Naive thymus-derived CD4-positive, alpha-beta T cell (primary cell): Measurements from ENCODE around the gene MGST1. TPM values are rescaled to one million over a fixed set of nuclear protein-coding genes. Genes with fewer than 3 reads are reported as not detected.
"Not testable (repeated sequence)": the region's sequence is repeated elsewhere in the genome, so short reads cannot be mapped to it uniquely, and the experiment has no call there.

Source experiments
- ATAC-seq: fragments of 150-1000 bp; cut with Tn5 transposase; 2 replicates; pipeline ENCODE4 v1.10.0; 2021; ENCODE audit warnings: mild to moderate bottlenecking, moderate library complexity
- CTCF ChIA-PET: fragments of 350-600 bp; sonication (Branson Sonifier 250); formaldehyde crosslinking; loops from one replicate; lab custom pipeline; 2021; ENCODE audit warnings: antibody characterized with exemption; lab: Charles Lee
- POLR2A ChIA-PET: fragments of 350-600 bp; sonication (Branson Sonifier 250); formaldehyde crosslinking; loops from one replicate; lab custom pipeline; 2021; ENCODE audit warnings: antibody characterized with exemption, inconsistent platforms; lab: Charles Lee
- DNase-seq, 9 donors: peaks; one replicate each; pipeline versions ENCODE4 v3.0.0 to v3.0.0-alpha.2; 2020 to 2022; ENCODE audit warnings: mixed read lengths in 1 of 9
- H3K27ac ChIP-seq: one replicate; pipeline ENCODE4 v1.7.0; 2013; ENCODE audit warnings: mild to moderate bottlenecking, low read depth, low read length, moderate library complexity
- H3K27me3 ChIP-seq, 2 donors: one replicate each; pipeline ENCODE4 v1.7.0; 2013; ENCODE audit warnings: low read length in 2 of 2, mild to moderate bottlenecking in 2 of 2, moderate library complexity in 2 of 2; ENCODE audit not compliant: control insufficient read depth in 2 of 2, insufficient read depth in 2 of 2
- H3K36me3 ChIP-seq, 3 experiments: 1 replicate in 2 of 3; 2 replicates in 1 of 3; pipeline ENCODE4 v1.7.0; 2013; ENCODE audit warnings: low read length in 3 of 3, mild to moderate bottlenecking in 3 of 3, moderate library complexity in 1 of 3; ENCODE audit not compliant: insufficient read depth in 3 of 3, control insufficient read depth in 2 of 3
- H3K4me1 ChIP-seq, 2 donors: one replicate each; pipeline ENCODE4 v1.7.0; 2013; ENCODE audit warnings: low read length in 2 of 2, mild to moderate bottlenecking in 2 of 2, moderate library complexity in 1 of 2; ENCODE audit not compliant: control insufficient read depth in 2 of 2, insufficient read depth in 2 of 2
- H3K4me3 ChIP-seq: 2 replicates; pipeline ENCODE4 v1.7.0; 2013; ENCODE audit warnings: mild to moderate bottlenecking, low read length
- H3K9me3 ChIP-seq, 3 experiments: 1 replicate in 2 of 3; 2 replicates in 1 of 3; pipeline ENCODE4 v1.7.0; 2013; ENCODE audit warnings: low read length in 3 of 3; ENCODE audit not compliant: control insufficient read depth in 2 of 3
- H3K27ac Mint-ChIP-seq, 9 donors: one replicate each; pipeline ENCODE4 v1.8.0; 2020 to 2022; ENCODE audit warnings: mixed read lengths in 9 of 9, mild to moderate bottlenecking in 8 of 9, moderate library complexity in 5 of 9, inconsistent platforms in 2 of 9
- H3K27me3 Mint-ChIP-seq, 5 donors: one replicate each; pipeline ENCODE4 v1.8.0; 2021 to 2022; ENCODE audit warnings: mixed read lengths in 5 of 5, mild to moderate bottlenecking in 1 of 5
- H3K36me3 Mint-ChIP-seq, 5 donors: one replicate each; pipeline ENCODE4 v1.8.0; 2020 to 2022; ENCODE audit warnings: mixed read lengths in 5 of 5, mild to moderate bottlenecking in 3 of 5, inconsistent platforms in 1 of 5
- H3K4me1 Mint-ChIP-seq, 7 donors: one replicate each; pipeline ENCODE4 v1.8.0; 2020 to 2022; ENCODE audit warnings: mixed read lengths in 7 of 7, mild to moderate bottlenecking in 3 of 7, inconsistent platforms in 1 of 7
- H3K4me3 Mint-ChIP-seq, 10 donors: one replicate each; pipeline ENCODE4 v1.8.0; 2020 to 2022; ENCODE audit warnings: mild to moderate bottlenecking in 10 of 10, mixed read lengths in 10 of 10, moderate library complexity in 6 of 10, inconsistent platforms in 2 of 10
- H3K9me3 Mint-ChIP-seq, 11 donors: one replicate each; pipeline ENCODE4 v1.8.0; 2020 to 2022; ENCODE audit warnings: mixed read lengths in 11 of 11, mild to moderate bottlenecking in 4 of 11, inconsistent platforms in 1 of 11, moderate library complexity in 1 of 11
- intact Hi-C, 2 donors: fragments of 100-400 bp; cut with micrococcal nuclease; formaldehyde crosslinking; loops; one replicate each; pipeline ENCODE4 v1.15.1; 2023
- polyA plus RNA-seq, 2 donors: library from polyadenylated mRNA; unstranded; fragments of 300-500 nt; fragmentation: Illumina TruSeq; gene quantifications; one replicate each; pipeline ENCODE4 v1.2.3, GENCODE V29; 2021
- total RNA-seq, 6 experiments: library from RNA in 5 of 6; stranded (reverse) in 5 of 6; gene quantifications; 1 replicate in 5 of 6; 2 replicates in 1 of 6; pipeline ENCODE4 v1.2.3 and lab custom pipeline; 2021 to 2026

The MGST1 gene
- total and polyA plus RNA-seq, 7 experiments from 2014 or later: 1.4 to 16.5 (median 1.4) TPM; not detected in 4

DNA sequence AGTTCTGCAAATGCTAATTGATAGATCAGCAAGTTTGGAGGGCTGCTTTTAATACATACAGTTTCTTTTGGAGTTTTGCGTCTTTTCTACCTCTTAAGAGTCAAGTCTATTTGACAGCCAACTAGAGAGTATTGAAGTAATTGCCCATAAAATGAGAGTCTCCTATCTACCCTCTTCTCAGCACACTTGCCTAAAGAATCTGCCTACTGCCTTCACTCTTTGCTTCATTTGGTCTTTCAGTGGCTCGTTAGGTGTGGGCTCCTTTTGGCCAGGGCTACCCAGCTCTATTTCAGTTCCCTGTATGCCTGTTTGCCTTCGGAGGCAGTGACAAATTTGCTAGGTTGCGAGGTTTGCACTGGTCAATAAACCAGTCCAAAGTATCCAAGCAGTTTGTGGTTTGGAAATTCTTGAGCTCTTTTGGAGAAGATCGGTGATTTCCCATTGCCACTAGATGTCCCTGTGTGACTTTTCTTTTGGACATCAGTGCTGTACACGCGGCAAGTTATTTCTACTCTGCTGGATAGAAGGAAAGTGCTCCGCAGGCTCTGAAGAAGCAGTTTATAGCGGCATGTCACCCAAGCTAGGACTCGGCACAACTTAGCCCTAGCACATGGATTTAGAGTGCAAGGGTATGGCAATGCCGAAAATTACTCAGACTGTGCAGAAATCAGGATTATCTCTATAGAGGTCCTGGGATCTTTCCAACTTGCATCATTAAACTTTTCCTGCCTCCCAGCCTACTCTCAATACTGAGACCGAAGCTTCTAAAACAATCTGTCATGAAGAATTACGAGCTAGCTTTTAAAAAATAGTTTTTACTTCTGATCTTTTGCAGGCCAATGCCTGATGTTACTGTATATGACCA, 38.6 kb downstream of the MGST1 start:
- H3K4me3 Mint-ChIP-seq: no peak overlapping the region
- no peak for ATAC-seq

DNA sequence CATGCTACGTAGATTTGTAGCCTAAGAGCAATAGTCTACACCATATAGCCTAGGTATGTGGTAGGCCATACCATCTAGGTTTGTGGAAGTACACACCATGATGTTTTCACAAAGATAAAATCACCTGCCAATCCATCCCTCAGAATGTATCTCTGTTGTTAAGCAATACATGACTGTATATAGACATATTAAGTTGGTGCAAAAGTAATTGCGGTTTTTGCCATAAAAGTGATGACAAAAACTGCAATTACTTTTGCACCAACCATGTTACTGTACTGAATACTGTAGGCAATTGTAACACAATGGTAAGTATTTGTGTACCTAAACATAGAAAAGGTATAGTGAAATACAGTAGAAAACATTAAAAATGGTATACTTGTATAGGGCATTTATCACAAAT, 40.5 kb downstream of the MGST1 start:
- POLR2A ChIA-PET: no interaction called here
- no peak for ATAC-seq
- H3K27ac Mint-ChIP-seq: no peak overlapping the region

More for the DNA sequence above, 38.6 kb downstream of the MGST1 start:
- Histone ChIP-seq H3K4me3 (no peak overlapping the region), H3K36me3 (no peaks in the 10 kb centered on the region), H3K27me3 (no peaks in the 10 kb centered on the region), H3K4me1 (no peaks in the 10 kb centered on the region), H3K27ac (no peak overlapping the region), H3K9me3 (no peaks in the 10 kb centered on the region)
- no peak for DNase-seq
- ChIA-PET CTCF (no interaction called here), POLR2A (no interaction called here)
- peaks cover 0 to 3% (median 0%) of the 10 kb centered on the region in 7 donors for H3K4me1 Mint-ChIP-seq
- peaks cover 0 to 16% (median 7%) of the 10 kb centered on the region in 11 donors for H3K9me3 Mint-ChIP-seq
- no peak overlapping the region for H3K27ac Mint-ChIP-seq
- intact Hi-C loops: no loop called here
- no peaks in the 10 kb centered on the region for H3K36me3 Mint-ChIP-seq
- H3K27me3 Mint-ChIP-seq: no peaks in the 10 kb centered on the region

DNA sequence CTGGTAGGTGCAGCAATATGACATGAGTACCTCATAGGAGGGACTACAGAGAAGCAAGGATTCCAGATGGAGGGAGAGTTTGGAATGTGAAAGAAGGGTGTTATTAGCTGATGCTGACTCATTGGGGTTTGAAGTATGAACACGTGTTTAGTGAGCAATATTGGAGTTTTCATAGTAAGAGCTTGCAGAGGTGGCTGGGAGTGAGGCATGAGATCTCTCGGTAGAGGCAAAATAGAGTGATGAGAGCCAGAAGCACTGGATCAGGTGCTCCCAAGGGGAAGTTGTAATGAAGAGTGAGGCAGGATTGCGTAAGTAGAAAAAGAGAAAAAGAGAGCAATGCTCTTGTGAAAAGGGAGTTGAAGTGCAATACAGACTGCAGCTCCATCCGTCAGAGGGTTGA, 42.1 kb downstream of the MGST1 start:
- Mint-ChIP-seq H3K4me3 (no peak overlapping the region), H3K4me1 (peaks cover 0 to 3% (median 0%) of the 10 kb centered on the region in 7 donors), H3K9me3 (peaks cover 0 to 14% (median 6%) of the 10 kb centered on the region in 11 donors), H3K27ac (no peak overlapping the region), H3K36me3 (no peaks in the 10 kb centered on the region), H3K27me3 (no peaks in the 10 kb centered on the region)
- Histone ChIP-seq H3K36me3 (no peaks in the 10 kb centered on the region), H3K4me3 (no peak overlapping the region), H3K4me1 (no peaks in the 10 kb centered on the region), H3K27ac (no peak overlapping the region), H3K27me3 (no peaks in the 10 kb centered on the region), H3K9me3 (no peaks in the 10 kb centered on the region)
- DNase-seq: no peak
- CTCF ChIA-PET: no interaction called here
- POLR2A ChIA-PET: no interaction called here
- intact Hi-C loops: no loop called here
- no peak for ATAC-seq

More for the DNA sequence above, 40.5 kb downstream of the MGST1 start:
- H3K27me3 ChIP-seq: no peaks in the 10 kb centered on the region
- Mint-ChIP-seq H3K9me3 (peaks cover 0 to 14% (median 10%) of the 10 kb centered on the region in 11 donors), H3K4me3 (no peak overlapping the region), H3K27me3 (no peaks in the 10 kb centered on the region), H3K36me3 (no peaks in the 10 kb centered on the region), H3K4me1 (peaks cover 0 to 3% (median 0%) of the 10 kb centered on the region in 7 donors)
- no peak for DNase-seq
- H3K4me1 ChIP-seq: no peaks in the 10 kb centered on the region
- intact Hi-C loops: no loop called here
- H3K36me3 ChIP-seq: no peaks in the 10 kb centered on the region
- H3K27ac ChIP-seq: no peak overlapping the region
- no peaks in the 10 kb centered on the region for H3K9me3 ChIP-seq
- H3K4me3 ChIP-seq: no peak overlapping the region
- CTCF ChIA-PET: no interaction called here

DNA sequence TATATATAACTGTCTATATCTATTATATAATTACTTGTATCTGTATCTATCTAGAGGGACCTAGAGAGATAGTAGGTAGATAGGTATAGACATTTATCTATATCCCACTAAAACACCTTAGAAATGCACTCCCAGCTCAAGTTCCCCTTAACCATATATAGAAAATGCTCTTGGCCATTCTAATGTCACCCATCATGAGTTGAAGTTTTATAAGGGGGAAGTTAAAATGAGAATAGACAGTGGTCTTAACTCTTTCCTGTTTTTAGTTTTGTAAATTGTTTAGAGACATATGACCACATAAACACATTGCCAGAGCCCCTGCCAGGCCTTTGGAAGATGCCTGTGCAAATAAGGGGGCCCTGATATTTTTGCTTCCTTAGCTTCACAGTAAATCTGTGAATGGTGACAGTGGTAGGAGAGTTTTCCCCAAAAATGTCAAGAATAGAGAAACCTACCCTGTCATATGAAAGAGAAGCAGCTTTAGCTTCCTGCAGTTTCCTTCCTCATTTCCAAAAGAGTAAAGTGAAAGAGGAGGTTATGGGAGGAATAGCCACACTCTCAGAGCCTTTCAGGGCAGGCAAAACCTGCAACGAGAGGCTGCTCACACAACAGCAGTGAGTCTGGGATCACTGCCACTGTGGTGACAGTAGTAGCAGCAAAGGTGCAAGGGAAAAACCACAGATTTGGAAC, 45.5 kb downstream of the MGST1 start:
- Mint-ChIP-seq H3K4me3 (no peak overlapping the region), H3K36me3 (no peaks in the 10 kb centered on the region), H3K27ac (no peak overlapping the region), H3K9me3 (peaks cover 0 to 14% (median 7%) of the 10 kb centered on the region in 11 donors), H3K27me3 (no peaks in the 10 kb centered on the region), H3K4me1 (peaks cover 0 to 3% (median 0%) of the 10 kb centered on the region in 7 donors)
- H3K36me3 ChIP-seq: no peaks in the 10 kb centered on the region
- H3K4me3 ChIP-seq: no peak overlapping the region
- intact Hi-C loops: no loop called here
- H3K4me1 ChIP-seq: no peaks in the 10 kb centered on the region
- ATAC-seq: no peak
- H3K9me3 ChIP-seq: no peaks in the 10 kb centered on the region
- ChIA-PET CTCF (no interaction called here), POLR2A (no interaction called here)
- no peaks in the 10 kb centered on the region for H3K27me3 ChIP-seq
- no peak overlapping the region for H3K27ac ChIP-seq
- no peak for DNase-seq

DNA sequence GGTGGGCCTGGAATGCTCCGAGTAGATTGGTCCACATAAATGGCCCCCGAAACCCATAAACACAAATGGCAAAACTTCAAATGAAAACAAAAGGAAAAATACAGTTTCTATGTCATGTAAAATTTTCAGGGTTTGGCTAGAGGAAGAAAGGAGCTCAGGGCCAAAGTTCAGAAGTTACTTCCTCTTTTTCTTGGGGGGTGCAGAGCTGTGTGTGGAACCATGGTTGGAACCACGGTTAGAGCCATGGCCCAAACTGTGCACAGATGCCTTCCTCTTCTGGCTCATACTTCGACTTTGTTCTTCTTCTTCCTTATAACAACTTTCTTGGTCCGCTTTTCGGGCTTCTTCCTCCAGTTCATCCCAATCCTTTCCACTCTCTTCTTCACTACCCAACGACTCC, 51.7 kb downstream of the MGST1 start:
- Histone ChIP-seq H3K36me3 (no peaks in the 10 kb centered on the region), H3K4me1 (no peaks in the 10 kb centered on the region), H3K27ac (no peak overlapping the region), H3K9me3 (no peaks in the 10 kb centered on the region), H3K4me3 (no peak overlapping the region), H3K27me3 (no peaks in the 10 kb centered on the region)
- DNase-seq: no peak
- no peaks in the 10 kb centered on the region for H3K4me1 Mint-ChIP-seq
- POLR2A ChIA-PET: no interaction called here
- intact Hi-C loops: no loop called here
- ATAC-seq: no peak
- no peaks in the 10 kb centered on the region for H3K36me3 Mint-ChIP-seq
- CTCF ChIA-PET: no interaction called here
- no peak overlapping the region for H3K4me3 Mint-ChIP-seq
- H3K9me3 Mint-ChIP-seq: peaks cover 0 to 20% (median 1%) of the 10 kb centered on the region in 11 donors
- no peak overlapping the region for H3K27ac Mint-ChIP-seq
- H3K27me3 Mint-ChIP-seq: no peaks in the 10 kb centered on the region

DNA sequence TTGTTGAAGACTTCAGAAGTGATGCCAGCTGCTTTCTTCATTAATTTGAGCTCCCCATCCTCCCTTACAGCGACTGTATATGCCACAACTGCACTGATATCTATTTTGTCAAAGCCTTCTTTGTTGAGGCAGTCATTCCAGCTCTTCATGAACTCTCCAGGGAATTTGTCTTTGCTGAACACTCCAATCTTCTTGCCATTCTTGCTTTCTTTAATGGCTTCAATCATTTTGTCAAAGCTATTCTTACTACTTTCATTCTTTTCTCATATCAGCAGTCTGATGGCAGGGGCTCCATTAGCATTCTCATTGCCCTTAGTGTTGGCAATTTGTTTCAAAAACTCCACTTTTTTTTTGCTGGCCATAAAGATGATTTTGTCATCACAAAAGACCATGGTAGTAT, 54.4 kb downstream of the MGST1 start:
- H3K9me3 ChIP-seq, DNase-seq, H3K27ac Mint-ChIP-seq, H3K4me1 ChIP-seq, H3K4me1 Mint-ChIP-seq, CTCF ChIA-PET, H3K36me3 Mint-ChIP-seq, ATAC-seq, H3K27ac ChIP-seq, H3K4me3 Mint-ChIP-seq, intact Hi-C loops, H3K27me3 ChIP-seq, H3K27me3 Mint-ChIP-seq, POLR2A ChIA-PET, H3K36me3 ChIP-seq, H3K4me3 ChIP-seq: not testable (repeated sequence)
- peaks cover under 1 to 21% (median 5%) of the 10 kb centered on the region in 11 donors for H3K9me3 Mint-ChIP-seq
